HEK293 (cell line): ENCODE data around the gene GLDC.

Experiments
- CTCF ChIP-seq: fragments of 450-650 bp; formaldehyde crosslinking; IDR thresholded peaks from 2 replicates; pipeline ENCODE4 v1.5.1; 2016; ENCODE audit warnings: missing biosample characterization, missing genetic modification characterization
- EGR2 ChIP-seq: fragments of 450-650 bp; formaldehyde crosslinking; IDR thresholded peaks from 2 replicates; pipeline ENCODE4 v1.5.1; 2016; ENCODE audit warnings: low read depth, missing biosample characterization, missing genetic modification characterization
- KLF10 ChIP-seq: fragments of 450-650 bp; IDR thresholded peaks from 2 replicates; pipeline ENCODE4 v1.5.1; 2018; ENCODE audit warnings: missing biosample characterization, mild to moderate bottlenecking, missing genetic modification characterization
- MEIS1 ChIP-seq: sonication (generic); formaldehyde crosslinking; IDR thresholded peaks from 2 replicates; pipeline ENCODE4 v1.8.1; 2022; ENCODE audit warnings: missing genetic modification reagents, mild to moderate bottlenecking, borderline replicate concordance
- RBAK ChIP-seq: fragments of 450-650 bp; formaldehyde crosslinking; IDR thresholded peaks from 2 replicates; pipeline ENCODE4 v1.5.1; 2016; ENCODE audit warnings: missing biosample characterization, missing genetic modification characterization
- YY1 ChIP-seq: fragments of 450-650 bp; formaldehyde crosslinking; IDR thresholded peaks from 2 replicates; pipeline ENCODE4 v1.5.1; 2018; ENCODE audit warnings: missing biosample characterization, missing genetic modification characterization
- ZNF335 ChIP-seq: fragments of 450-650 bp; formaldehyde crosslinking; conservative IDR thresholded peaks from 2 replicates; pipeline ENCODE4 v1.5.1; 2016; ENCODE audit warnings: missing biosample characterization, missing genetic modification characterization
- ZNF560 ChIP-seq: fragments of 450-650 bp; formaldehyde crosslinking; IDR thresholded peaks from 2 replicates; pipeline ENCODE4 v1.5.1; 2017; ENCODE audit warnings: missing biosample characterization, missing genetic modification characterization, borderline replicate concordance

GRCh38 chr9:6628704-6629103, 16.8 kb downstream of the GLDC start:
- TF ChIP-seq YY1 (tag by site-specific recombination) (no peak), KLF10 (tag by site-specific recombination) (no peak), ZNF560 (tag by site-specific recombination) (no peak), CTCF (tag by site-specific recombination) (no peak), MEIS1 (CRISPR knock-in tag) (no peak), RBAK (tag by site-specific recombination) (no peak), EGR2 (tag by site-specific recombination) (no peak), ZNF335 (tag by site-specific recombination) (no peak)
